ENCODE results near the gene LRRC25. TPM values are rescaled to one million over a fixed set of nuclear protein-coding genes. Genes with fewer than 3 reads are reported as not detected.

LRRC25 gene
- total RNA-seq, 1 donor from 2014 or later: 0.06 TPM

- TF ChIP-seq, protein P1, sequence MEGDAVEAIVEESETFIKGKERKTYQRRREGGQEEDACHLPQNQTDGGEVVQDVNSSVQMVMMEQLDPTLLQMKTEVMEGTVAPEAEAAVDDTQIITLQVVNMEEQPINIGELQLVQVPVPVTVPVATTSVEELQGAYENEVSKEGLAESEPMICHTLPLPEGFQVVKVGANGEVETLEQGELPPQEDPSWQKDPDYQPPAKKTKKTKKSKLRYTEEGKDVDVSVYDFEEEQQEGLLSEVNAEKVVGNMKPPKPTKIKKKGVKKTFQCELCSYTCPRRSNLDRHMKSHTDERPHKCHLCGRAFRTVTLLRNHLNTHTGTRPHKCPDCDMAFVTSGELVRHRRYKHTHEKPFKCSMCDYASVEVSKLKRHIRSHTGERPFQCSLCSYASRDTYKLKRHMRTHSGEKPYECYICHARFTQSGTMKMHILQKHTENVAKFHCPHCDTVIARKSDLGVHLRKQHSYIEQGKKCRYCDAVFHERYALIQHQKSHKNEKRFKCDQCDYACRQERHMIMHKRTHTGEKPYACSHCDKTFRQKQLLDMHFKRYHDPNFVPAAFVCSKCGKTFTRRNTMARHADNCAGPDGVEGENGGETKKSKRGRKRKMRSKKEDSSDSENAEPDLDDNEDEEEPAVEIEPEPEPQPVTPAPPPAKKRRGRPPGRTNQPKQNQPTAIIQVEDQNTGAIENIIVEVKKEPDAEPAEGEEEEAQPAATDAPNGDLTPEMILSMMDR (conservative IDR thresholded peaks at IDR 0.05; ENCODE audit: low read depth, low read length): no peak
- peak overlapping the region; percentile 75 for H3K4me3 ChIP-seq (ENCODE audit: low read depth, low read length)
- no peak for DNase-seq (ENCODE audit: low read depth)
Measured at GRCh38 chr19:18418483-18419194, 21.2 kb upstream of the LRRC25 start.

- TF ChIP-seq, protein P1 (conservative IDR thresholded peaks at IDR 0.05; ENCODE audit: low read depth, low read length): no peak
- no peak for DNase-seq (ENCODE audit: low read depth)
- peak overlapping the region; percentile 75 for H3K4me3 ChIP-seq (ENCODE audit: low read depth, low read length)
Measured at GRCh38 chr19:18418029-18418482, 20.6 kb upstream of the LRRC25 start.

DNA sequence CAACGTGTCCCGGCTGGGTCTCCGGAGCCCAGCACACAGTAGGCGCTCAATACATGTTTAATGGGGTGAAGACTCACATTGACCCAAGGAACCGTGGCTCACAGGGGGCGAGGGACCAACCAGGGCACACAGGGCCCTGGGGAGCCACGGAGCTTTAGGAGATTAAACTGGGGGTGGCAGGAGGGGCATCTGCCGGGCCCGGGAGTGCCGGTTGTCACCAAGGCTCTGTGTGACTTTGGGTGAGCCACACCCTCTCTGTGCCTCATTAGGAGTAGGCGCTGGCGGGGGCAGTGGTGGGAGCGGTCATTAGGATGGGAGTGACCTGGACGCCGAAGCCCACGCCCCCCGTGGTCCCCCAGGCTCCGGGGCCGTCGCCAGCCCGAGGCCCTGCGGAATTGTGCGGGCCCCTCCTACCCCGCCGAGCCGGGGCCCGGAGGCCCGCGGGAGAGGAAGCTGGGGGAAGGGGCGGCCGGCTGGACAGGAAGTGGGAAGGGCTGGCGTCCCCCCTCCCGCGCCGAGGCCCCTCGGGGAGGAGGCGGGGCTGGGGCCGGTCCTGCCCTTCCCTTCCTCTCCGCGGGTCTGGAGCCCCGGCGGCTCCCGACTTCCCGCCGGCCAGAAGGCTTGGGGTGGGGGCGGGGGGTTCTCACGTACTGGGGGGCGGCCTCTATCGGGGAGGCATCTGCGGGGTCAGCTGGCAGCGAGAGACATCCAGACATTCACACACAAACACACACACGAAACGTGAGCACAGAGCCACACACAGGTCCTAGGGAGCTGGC is 20.0 kb upstream of the LRRC25 start:
- peak overlapping the region; percentile 59 for H3K4me3 ChIP-seq (ENCODE audit: low read depth, low read length)
- DNase-seq (ENCODE audit: low read depth): no peak
- TF ChIP-seq, protein P1 (conservative IDR thresholded peaks at IDR 0.05; ENCODE audit: low read depth, low read length): no peak

DNA sequence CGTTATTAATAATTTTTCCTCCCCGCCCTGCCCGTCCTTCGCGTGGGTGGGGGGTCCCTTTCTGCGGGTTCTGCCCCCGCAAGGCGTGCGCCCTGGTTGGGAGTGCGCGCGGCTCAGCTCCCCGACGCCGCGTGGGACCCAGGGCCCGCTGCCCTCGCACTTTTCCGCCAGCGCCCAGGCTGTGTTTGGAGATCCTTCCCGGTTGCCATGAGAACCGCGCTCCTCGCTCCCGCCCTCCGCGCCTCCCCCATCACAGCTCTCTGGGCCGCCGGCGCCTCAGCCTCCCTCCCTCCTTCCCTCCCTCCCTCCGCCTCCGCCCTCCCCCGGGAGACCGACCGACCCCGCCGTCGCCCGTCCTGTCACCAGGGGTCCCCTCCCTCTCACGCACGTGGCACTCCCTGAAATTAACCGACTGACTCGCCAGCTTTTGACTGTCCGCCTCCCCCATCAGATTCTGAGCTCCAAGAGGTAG is 19.4 kb upstream of the LRRC25 start:
- TF ChIP-seq, protein P1 (conservative IDR thresholded peaks at IDR 0.05; ENCODE audit: low read depth, low read length): no peak
- no peak for DNase-seq (ENCODE audit: low read depth)
- peak overlapping the region; percentile 59 for H3K4me3 ChIP-seq (ENCODE audit: low read depth, low read length)

GRCh38 chr19:18415178-18415867 is 17.9 kb upstream of the LRRC25 start:
- no peak for DNase-seq (ENCODE audit: low read depth)
- TF ChIP-seq, protein P1 (conservative IDR thresholded peaks at IDR 0.05; ENCODE audit: low read depth, low read length): no peak
- no peak overlapping the region for H3K4me3 ChIP-seq (ENCODE audit: low read depth, low read length)

DNA sequence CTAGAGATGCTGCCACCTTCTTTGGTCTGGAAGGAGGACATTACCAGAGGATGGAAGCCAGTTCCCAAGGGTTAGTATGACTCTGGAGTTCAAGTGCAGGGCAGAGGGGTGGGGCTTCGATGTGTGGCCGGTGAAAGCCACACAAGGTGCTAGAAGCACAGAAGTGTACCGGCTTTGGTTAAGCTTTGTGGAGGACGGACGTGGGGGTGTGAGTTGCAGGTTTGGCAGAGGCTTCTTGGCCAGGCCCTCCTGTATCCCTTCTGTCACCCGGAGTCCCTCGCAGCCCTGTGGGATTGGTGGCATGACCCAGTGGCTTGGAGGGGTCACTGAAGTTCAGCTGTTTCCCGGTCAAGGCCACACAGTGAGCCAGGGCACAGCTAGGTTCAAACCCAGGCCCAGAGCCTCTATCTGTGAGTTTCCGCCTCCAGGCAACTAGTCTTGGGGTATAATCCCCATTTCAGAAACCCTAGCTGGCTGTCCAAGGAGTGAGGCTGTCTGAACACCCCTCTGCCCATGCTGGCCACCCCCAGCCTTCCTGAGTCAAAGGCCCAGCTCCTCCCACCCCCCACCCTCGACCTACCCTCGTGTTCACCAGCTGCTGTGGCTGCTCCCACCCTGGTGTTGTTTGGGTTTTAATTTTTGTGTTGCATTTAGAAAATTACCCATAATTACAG is 17.2 kb upstream of the LRRC25 start:
- TF ChIP-seq, protein P1 (conservative IDR thresholded peaks at IDR 0.05; ENCODE audit: low read depth, low read length): no peak
- no peak overlapping the region for H3K4me3 ChIP-seq (ENCODE audit: low read depth, low read length)
- DNase-seq (ENCODE audit: low read depth): no peak

Data from epithelial cell of proximal tubule (primary cell).